Activated B cell treated with CpG ODN at 0.5 μM for 24 hours (primary cell): ENCODE data around the gene KIF26B. TPM values are rescaled to one million over a fixed set of nuclear protein-coding genes. Genes with fewer than 3 reads are reported as not detected.

ENCODE experiments used
- ATAC-seq: fragments of 200-7000 bp; cut with Tn5 transposase; one replicate; pipeline ENCODE4 v1.10.0; 2021; ENCODE audit warnings: low read depth, mild to moderate bottlenecking, moderate library complexity
- CTCF ChIA-PET: fragments of 350-600 bp; sonication (Branson Sonifier 250); formaldehyde crosslinking; loops from one replicate; lab custom pipeline; 2021; ENCODE audit warnings: antibody characterized with exemption; lab: Charles Lee
- POLR2A ChIA-PET: fragments of 350-600 bp; sonication (Branson Sonifier 250); formaldehyde crosslinking; loops from one replicate; lab custom pipeline; 2021; ENCODE audit warnings: antibody characterized with exemption; lab: Charles Lee
- DNase-seq: peaks from one replicate; pipeline ENCODE4 v3.0.0; 2022
- H3K27ac Mint-ChIP-seq: one replicate; pipeline ENCODE4 v1.8.0; 2020; ENCODE audit warnings: mixed read lengths
- H3K27me3 Mint-ChIP-seq: one replicate; pipeline ENCODE4 v1.8.0; 2021; ENCODE audit warnings: mixed read lengths
- H3K36me3 Mint-ChIP-seq: one replicate; pipeline ENCODE4 v1.8.0; 2021; ENCODE audit warnings: low read depth, mixed read lengths
- H3K4me1 Mint-ChIP-seq: one replicate; pipeline ENCODE4 v1.8.0; 2021; ENCODE audit warnings: mixed read lengths
- H3K4me3 Mint-ChIP-seq: one replicate; pipeline ENCODE4 v1.8.0; 2020; ENCODE audit warnings: mild to moderate bottlenecking, mixed read lengths
- H3K9me3 Mint-ChIP-seq: one replicate; pipeline ENCODE4 v1.8.0; 2020; ENCODE audit warnings: mixed read lengths
- CTCF ChIP-seq: fragments of 200-600 bp; IDR thresholded peaks from one replicate; pipeline ENCODE4 v1.8.0; 2022; ENCODE audit warnings: antibody characterized with exemption, mild to moderate bottlenecking
- intact Hi-C: fragments of 100-400 bp; cut with micrococcal nuclease; formaldehyde crosslinking; loops from one replicate; pipeline ENCODE4 v1.15.1; 2024
- total RNA-seq: library from RNA; stranded (reverse); gene quantifications from 2 replicates; pipeline ENCODE4 v1.2.3, GENCODE V29; 2022

KIF26B gene
- total RNA-seq, 1 donor from 2014 or later: 1.7 TPM

- ATAC-seq (no peak), DNase-seq (no peak)
- intact Hi-C loops: no loop called here
- H3K27ac Mint-ChIP-seq: no peak overlapping the region
- POLR2A ChIA-PET: no interaction called here
- no peak for TF ChIP-seq CTCF
- peaks cover 13% of the 10 kb centered on the region for H3K27me3 Mint-ChIP-seq
- CTCF ChIA-PET: no interaction called here
- no peaks in the 10 kb centered on the region for H3K9me3 Mint-ChIP-seq
- no peaks in the 10 kb centered on the region for H3K36me3 Mint-ChIP-seq
- H3K4me1 Mint-ChIP-seq: no peaks in the 10 kb centered on the region
- H3K4me3 Mint-ChIP-seq: no peak overlapping the region
Measured at GRCh38 chr1:245298781-245299180, 144.0 kb downstream of the KIF26B start.

- Mint-ChIP-seq H3K27ac (no peak overlapping the region), H3K36me3 (no peaks in the 10 kb centered on the region), H3K9me3 (peaks cover 4% of the 10 kb centered on the region), H3K4me3 (no peak overlapping the region), H3K4me1 (no peaks in the 10 kb centered on the region), H3K27me3 (peaks cover 11% of the 10 kb centered on the region)
- ChIA-PET CTCF (no interaction called here), POLR2A (no interaction called here)
- TF ChIP-seq CTCF: no peak
- DNase-seq (no peak), ATAC-seq (no peak)
- intact Hi-C loops: no loop called here
Measured at GRCh38 chr1:245301162-245301580, 146.4 kb downstream of the KIF26B start.

GRCh38 chr1:245301921-245302320 is 147.1 kb downstream of the KIF26B start:
- Mint-ChIP-seq H3K36me3 (no peaks in the 10 kb centered on the region), H3K27ac (no peak overlapping the region), H3K4me3 (no peak overlapping the region), H3K4me1 (no peaks in the 10 kb centered on the region), H3K9me3 (peaks cover 4% of the 10 kb centered on the region), H3K27me3 (peaks cover 9% of the 10 kb centered on the region)
- DNase-seq (no peak), ATAC-seq (no peak)
- TF ChIP-seq CTCF: no peak
- intact Hi-C loops: no loop called here
- ChIA-PET POLR2A (no interaction called here), CTCF (no interaction called here)

GRCh38 chr1:245304698-245305097 is 149.9 kb downstream of the KIF26B start:
- no peaks in the 10 kb centered on the region for H3K4me1 Mint-ChIP-seq
- intact Hi-C loops: no loop called here
- POLR2A ChIA-PET: no interaction called here
- CTCF ChIA-PET: no interaction called here
- H3K27me3 Mint-ChIP-seq: peaks cover 9% of the 10 kb centered on the region
- H3K27ac Mint-ChIP-seq: no peak overlapping the region
- H3K4me3 Mint-ChIP-seq: no peak overlapping the region
- ATAC-seq (no peak), DNase-seq (no peak)
- H3K36me3 Mint-ChIP-seq: no peaks in the 10 kb centered on the region
- no peak for TF ChIP-seq CTCF
- peaks cover 4% of the 10 kb centered on the region for H3K9me3 Mint-ChIP-seq

- TF ChIP-seq CTCF: no peak
- Mint-ChIP-seq H3K4me1 (peaks cover 8% of the 10 kb centered on the region), H3K36me3 (no peaks in the 10 kb centered on the region), H3K27ac (no peak overlapping the region), H3K4me3 (no peak overlapping the region), H3K9me3 (peaks cover 4% of the 10 kb centered on the region), H3K27me3 (peaks cover 9% of the 10 kb centered on the region)
- no peak for ATAC-seq
- ChIA-PET CTCF (no interaction called here), POLR2A (no interaction called here)
- no peak for DNase-seq
- intact Hi-C loops: no loop called here
Measured at GRCh38 chr1:245306020-245306419, 151.2 kb downstream of the KIF26B start.
